HG03442 (cell line): ENCODE measurements around the gene FGF11.

Experiments used
- ATAC-seq: cut with Tn5 transposase; IDR thresholded peaks from one replicate; pipeline ENCODE4 v1.9.1; 2021; ENCODE audit warnings: mild to moderate bottlenecking, moderate library complexity; ENCODE audit not compliant: unreplicated experiment

The FGF11 gene

GRCh38 chr17:7429722-7430121 lies 9.6 kb upstream of the FGF11 start:
- no peak for ATAC-seq

GRCh38 chr17:7431231-7431630 lies 8.1 kb upstream of the FGF11 start:
- no peak for ATAC-seq

- no peak for ATAC-seq
These were observed 7.0 kb upstream of the FGF11 start for GRCh38 chr17:7432296-7432695.

- ATAC-seq = no peak
These were observed 3.4 kb upstream of the FGF11 start for GRCh38 chr17:7435676-7436555.

- peak; percentile 34 for ATAC-seq
These were observed 2.5 kb upstream of the FGF11 start for GRCh38 chr17:7436556-7437368.

GRCh38 chr17:7437369-7437863 lies 1.9 kb upstream of the FGF11 start:
- no peak for ATAC-seq

GRCh38 chr17:7437950-7438614 lies 1.2 kb upstream of the FGF11 start:
- no peak for ATAC-seq

GRCh38 chr17:7438656-7439460 lies 454 bp upstream of the FGF11 start:
- no peak for ATAC-seq

- ATAC-seq = no peak
These were observed 961 bp downstream of the FGF11 start for GRCh38 chr17:7440113-7440833.

GRCh38 chr17:7440834-7441195 lies 1.5 kb downstream of the FGF11 start:
- no peak for ATAC-seq

- no peak for ATAC-seq
These were observed 2.0 kb downstream of the FGF11 start for GRCh38 chr17:7441266-7441665.

- no peak for ATAC-seq
These were observed 2.8 kb downstream of the FGF11 start for GRCh38 chr17:7442142-7442541.

- ATAC-seq = no peak
These were observed 4.5 kb downstream of the FGF11 start for GRCh38 chr17:7443499-7444485.

- ATAC-seq = no peak
These were observed 5.6 kb downstream of the FGF11 start, which contains the start of gene CHRNB1 for GRCh38 chr17:7444682-7445618. Gene CHRNB1, plus strand, starts transcription at chr17:7445061. Its CDS starts 67 bp downstream, at chr17:7445128.

GRCh38 chr17:7445619-7445968 lies 6.3 kb downstream of the FGF11 start:
- no peak for ATAC-seq

GRCh38 chr17:7448461-7448860 lies 9.1 kb downstream of the FGF11 start:
- ATAC-seq = no peak

- no peak for ATAC-seq
These were observed 20.7 kb downstream of the FGF11 start for GRCh38 chr17:7459961-7460545.
